IPS-NIHi11 (cell line): ENCODE results near the gene IL2.

Experiments used
- DNase-seq: peaks from one replicate; pipeline ENCODE4 v3.0.0; 2012; ENCODE audit warnings: mixed read lengths, low spot score

Gene IL2

DNA sequence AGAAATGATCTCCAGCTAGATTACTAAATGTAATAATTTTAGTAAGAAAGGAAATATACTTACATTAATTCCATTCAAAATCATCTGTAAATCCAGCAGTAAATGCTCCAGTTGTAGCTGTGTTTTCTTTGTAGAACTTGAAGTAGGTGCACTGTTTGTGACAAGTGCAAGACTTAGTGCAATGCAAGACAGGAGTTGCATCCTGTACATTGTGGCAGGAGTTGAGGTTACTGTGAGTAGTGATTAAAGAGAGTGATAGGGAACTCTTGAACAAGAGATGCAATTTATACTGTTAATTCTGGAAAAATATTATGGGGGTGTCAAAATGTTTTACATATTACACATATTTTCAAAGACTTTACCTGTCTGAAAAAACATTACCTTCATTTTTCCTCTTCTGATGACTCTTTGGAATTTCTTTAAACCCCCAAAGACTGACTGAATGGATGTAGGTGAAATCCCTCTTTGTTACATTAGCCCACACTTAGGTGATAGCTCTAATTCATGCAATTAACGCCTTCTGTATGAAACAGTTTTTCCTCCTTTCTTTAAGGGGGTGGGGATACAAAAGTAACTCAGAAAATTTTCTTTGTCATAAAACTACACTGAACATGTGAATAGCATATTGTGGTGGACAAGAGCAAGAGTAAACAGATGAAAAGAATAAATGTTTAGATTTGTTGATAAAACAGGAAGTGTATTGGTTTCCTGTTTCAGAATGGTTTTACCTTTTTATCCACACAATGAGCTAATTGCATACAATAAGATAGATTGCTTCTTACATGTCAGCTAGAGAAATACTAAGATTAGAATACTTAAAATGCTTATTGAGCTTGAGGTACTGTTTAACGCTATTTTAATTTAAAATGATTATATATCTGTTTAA, at the start of gene IL2:
Gene IL2 (minus strand): TSS at position 495 of the 886 bp plus-strand sequence. CDS start 285 bp downstream, at position 210.
- DNase-seq = no peak

DNA sequence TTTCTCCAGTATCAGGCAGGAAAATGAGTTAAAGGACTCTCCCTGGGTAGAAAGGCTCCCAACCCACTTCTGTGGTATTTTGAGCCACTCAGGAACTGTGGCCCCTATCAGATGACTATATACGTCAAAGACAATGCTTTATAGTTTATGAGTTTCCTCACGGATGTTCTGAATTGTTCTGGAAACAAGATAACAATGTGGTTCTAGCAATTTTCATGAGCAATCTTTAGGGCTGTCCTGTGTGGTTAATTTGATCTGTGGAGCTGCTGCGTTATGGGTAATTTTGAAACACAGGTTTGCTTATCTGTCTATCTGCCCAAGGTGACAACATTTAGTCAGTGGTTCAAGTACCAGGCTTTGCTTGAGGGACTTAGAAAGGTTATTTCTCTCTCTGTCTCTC, 46.7 kb upstream of the IL2 start:
- DNase-seq = no peak

DNA sequence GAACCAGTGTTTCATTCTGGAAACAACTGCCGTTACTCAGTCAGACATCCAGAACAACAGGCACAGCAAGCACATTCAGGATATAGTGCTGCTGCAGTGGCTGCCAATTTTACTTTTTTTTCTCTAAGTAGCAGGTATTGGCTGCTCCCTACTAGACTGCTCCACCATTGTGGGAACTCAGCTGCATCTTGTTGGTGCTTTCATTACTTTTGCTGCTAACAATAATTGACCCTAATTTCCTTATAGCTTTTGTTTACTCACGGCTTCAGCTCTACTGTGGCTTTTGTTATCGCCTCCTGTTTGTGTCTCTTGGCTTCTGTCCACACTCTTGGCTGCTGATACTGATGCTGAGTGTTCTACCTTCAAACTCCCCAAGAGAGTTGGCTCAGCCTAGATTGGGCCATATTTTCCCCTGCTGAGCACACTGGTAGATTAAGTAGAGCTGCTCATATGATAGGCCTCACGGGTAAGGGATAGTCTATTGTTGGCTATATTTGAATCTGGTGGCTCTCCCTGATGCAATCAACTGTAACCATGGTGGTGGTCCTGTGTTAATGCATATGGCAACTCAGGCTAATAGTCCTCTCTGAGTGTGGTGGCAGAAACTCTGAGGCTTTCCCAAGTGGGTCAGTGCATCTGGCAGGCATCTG, 44.5 kb upstream of the IL2 start:
- no peak for DNase-seq

DNA sequence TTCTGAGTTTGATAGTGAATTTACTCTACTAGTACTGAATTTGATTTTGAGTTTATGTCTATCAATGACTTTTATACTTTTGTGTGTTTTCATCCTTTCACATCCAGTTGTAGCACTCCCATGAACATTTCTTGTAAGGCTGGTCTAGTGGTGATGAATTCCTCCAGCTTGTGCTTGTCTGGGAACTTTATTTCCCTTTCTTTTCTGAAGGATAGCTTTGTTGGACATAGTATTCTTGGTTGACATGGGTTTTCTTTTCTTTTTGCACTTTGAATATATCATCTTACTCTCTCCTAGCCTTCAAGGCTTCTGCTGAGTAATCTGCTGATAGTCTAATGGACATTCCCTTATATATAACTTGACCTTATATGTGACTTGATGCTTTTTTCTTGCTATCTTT, 32.5 kb upstream of the IL2 start:
- DNase-seq = no peak

DNA sequence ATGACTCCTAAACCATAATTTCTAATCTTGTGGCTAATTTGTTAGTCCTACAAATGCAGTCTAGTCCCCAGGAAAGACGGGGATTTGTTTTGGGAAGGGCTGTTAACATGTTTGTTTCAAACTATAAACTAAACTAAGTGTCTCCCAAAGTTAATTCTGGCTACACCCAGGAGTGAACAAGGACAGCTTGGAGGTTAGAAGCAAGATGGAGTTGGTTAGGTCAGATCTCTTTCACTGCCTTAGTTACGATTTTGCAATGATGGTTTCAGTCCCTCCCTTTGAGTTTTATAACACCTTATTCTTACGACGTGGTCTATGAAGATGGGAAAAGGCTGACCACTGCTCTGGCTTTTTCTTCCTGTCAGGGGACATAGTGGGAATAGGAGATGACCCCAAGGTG, 27.0 kb upstream of the IL2 start:
- no peak for DNase-seq

DNA sequence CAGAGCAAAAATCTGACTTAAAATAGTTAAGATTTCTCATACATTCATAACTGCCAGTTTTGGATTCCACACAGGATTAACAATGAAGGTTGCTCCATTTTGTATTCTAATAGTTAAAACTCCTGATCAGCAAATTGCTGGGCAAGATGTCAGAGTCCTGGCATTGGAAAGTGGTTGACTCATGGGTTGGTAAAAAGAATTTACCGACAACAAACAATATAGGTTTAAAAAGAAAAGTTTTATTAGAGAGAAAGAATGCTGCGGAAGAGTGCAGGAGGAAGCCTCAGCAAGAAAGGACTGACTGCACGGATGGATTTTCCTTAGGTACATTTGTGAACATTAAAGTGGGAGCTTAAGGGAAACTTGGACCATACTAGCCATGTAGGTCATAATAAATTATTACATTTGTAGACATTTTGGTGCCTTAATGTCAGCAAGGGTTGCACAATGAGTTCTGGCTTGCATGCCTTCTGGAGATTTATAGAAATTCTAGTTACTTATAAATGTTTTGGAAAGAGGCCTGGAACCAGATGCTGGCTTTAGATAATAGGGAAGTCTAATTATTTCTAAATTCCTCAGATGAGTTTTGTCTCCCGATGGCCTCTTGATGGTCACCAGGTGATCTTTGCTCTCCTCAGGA, 25.4 kb upstream of the IL2 start:
- DNase-seq = no peak

DNA sequence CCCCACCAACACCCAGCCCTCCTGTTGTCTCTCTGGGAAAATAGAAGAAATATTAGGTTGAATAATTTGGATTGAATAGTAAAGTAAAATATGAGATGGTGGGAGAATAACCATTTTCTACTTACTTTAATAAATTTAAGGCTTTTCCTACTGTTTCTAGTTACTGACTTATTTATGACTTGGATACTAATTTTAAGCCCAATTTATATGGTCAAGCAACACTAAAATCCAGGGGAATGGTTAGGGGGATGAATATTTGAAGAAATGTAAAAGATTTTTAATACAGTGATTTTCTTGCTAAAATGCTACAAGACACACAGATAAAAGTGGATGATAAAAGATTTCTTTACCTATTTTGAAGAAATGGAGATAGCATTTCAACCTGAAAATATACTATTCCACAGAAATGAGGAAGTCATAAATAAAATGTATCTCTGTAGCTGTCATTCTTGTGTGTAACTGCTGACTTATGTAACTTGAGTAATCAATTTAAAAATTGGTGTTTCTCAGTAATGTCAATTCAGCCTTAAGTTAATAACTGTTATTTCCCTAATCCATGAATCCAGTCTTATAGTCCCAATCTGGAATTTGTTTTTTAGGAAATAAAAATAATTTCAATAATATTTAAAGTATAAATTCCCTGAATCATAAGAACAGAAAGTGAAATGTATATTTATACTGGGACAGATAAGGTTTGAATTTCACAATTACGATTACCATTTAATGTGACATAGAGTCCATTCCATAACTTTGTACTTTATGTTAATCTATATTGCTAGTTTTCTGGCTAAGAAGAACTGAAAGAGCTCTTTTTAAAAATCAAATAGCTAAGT, 24.3 kb upstream of the IL2 start:
- DNase-seq = no peak

DNA sequence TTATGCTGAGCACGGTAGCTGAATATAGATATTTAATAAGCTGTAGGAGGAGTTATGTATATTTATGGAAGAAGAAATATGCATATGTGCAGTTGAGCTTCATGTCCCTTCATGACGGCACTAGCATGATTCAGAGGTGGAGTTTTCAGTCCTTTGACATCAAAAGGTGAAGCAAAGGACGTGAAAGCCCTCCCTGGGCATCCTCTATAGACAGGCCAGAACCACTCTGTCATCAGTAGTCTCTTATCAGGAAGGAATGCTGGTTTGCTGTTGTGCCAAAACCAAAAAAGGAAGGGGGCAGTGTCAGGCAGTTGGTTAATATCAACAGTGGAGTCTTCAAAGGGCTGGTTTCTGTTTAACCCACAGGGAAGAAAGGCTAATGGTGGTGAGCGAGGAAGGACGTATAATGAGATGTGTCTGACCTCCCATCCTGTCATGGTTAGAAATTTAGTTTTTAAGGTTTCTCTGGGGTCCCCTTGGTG, 23.5 kb upstream of the IL2 start:
- DNase-seq = no peak

DNA sequence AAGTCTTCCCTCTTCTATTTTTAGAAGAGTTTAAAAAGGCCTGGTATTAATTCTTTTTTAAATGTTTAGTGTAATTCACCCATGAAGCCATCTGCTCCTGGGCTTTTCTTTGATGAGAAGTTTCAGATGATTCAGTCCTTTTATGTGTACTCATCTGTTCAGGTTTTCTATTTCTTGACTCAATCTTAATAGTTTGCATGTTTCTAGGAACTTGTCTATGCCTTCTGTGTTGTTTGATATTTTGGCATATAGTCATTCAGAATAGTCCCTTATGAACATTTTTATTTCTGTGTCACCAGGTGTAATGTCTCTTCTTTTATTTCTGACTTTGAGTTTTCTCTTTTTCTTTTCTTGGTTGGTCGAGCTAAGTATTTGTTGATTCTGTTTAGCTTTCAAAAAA, 20.2 kb upstream of the IL2 start:
- no peak for DNase-seq

DNA sequence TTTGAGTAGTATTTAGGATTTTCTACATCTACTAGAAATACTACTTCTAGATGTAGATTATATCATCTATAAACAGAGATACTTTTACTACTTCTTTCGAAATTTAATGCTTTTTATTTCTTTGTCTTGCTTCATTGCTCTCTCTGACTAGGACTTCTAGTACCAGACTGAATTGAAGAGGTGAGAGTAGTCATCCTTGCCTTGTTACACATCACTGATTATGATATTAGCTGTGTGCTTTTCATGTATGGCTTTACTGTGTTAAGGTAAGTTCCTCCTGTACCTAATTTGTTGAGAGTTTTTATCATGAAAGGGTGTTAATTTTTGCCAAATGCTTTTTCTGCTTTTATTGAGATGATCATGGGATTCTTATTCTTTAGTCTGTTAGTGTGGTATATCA, 19.6 kb upstream of the IL2 start:
- no peak for DNase-seq

DNA sequence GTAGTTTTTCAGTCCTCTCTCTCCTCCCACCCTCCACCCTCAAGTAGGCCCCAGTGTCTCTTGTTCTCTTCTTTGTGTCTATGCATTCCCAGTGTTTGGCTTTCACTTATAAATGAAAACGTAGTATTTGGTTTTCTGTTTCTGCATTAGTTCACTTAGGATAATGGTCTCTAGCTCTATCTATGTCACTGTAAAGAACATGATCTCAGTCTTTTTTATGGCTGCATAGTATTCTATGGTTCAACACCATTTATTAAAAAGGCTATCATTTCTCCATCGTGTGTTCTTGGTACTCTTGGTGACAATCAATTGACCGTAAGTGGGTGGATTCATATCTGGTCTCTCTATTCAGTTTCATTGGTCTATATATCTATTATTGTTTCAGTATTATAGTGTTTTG, 18.7 kb upstream of the IL2 start:
- DNase-seq = no peak

DNA sequence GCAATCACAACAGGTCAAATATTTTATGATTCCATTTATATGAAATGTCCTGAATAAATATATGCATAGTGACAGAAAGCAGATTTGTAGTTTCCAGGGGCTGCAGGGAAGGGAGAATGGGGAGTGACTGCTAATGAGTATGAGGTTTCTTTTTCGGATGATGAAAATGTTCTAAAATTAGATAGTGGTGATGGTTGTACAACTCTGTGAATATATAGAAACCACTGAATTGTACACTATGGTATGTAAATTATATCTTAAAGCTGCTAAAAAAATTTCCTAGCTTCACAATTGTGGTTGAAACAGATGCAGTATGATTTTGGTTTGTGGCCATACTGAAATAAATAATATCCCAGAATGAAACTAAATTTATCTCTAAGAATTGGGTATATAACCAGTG, 12.9 kb upstream of the IL2 start:
- no peak for DNase-seq

DNA sequence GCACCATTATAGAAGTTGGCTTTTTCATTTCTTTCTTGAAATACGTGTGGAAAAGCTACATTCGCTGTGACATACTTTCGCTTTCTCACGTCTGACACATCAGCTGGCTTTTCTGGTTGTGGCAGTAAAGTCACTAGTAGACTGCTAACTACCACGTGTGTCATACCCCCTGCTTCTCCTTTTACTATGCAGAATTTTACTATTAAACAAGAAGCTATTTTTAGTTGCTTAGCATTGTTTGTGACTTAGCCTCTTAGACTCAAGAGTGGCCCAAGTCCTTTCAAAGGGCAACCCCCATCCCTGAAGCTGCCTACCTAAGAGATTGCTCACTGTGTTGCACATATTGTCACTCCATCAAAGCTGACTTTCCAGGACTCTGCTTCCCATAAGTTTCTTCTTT, 2.1 kb upstream of the IL2 start:
- DNase-seq = no peak

DNA sequence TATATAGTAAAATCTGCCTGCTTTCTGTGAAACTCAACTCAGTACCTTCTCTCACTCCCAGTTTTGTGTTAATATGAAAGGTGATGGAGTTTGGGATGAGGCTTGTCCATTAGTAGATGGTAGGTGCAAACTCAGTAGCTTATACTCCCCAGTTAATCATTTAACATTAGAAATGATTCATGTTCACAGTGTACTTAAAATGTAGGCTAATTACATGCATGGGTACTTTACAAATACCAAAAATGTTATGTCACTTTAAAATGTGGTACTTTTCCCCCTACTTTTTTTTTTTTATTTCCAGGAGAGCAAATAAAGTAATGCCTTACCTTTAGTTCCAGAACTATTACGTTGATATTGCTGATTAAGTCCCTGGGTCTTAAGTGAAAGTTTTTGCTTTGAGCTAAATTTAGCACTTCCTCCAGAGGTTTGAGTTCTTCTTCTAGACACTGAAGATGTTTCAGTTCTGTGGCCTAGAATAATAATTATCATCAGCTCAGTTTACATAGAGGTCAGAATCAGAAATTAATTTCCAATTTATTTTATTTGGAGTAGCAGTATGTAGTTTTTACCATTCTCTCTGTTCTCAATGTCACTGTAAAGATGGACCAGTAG, 3.0 kb downstream of the IL2 start:
- no peak for DNase-seq

DNA sequence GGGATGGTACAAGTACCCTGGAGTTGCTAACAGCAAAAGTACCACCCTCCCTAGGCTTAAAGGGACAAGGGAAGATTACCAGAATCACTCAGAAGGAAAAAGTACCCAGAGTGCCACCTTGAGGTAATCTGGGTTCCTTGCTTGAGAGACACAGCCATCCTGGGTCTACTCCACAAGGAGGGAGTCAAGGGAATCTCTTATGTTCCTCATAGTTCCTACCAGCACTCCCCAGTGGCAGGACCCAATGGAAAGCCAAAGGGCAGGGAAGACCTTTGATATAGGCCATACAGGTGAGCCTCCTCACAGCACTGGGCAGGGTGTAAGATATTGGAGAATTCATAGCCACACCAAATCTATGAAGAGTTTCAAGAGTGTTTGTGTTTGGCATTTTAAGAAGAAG, 5.7 kb downstream of the IL2 start:
- peak; percentile 58 for DNase-seq

DNA sequence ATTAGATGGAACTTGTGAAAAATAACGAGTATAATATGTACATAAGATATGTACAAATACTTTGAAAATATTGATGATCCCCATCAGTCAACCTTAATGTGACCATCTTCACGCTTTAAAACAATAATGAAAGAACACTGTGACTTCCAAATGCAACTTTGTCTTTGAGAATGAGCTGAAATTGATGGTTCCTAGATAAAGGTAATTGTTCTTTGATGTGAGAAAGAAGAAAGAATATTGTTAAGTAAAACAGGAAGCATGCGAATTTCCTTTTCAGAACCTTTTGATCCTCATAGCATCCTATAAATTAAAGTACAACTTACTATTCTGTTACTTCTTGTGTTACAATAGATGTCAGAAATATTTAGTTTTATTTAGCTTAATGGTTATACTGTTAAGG, 22.2 kb downstream of the IL2 start:
- DNase-seq = no peak

DNA sequence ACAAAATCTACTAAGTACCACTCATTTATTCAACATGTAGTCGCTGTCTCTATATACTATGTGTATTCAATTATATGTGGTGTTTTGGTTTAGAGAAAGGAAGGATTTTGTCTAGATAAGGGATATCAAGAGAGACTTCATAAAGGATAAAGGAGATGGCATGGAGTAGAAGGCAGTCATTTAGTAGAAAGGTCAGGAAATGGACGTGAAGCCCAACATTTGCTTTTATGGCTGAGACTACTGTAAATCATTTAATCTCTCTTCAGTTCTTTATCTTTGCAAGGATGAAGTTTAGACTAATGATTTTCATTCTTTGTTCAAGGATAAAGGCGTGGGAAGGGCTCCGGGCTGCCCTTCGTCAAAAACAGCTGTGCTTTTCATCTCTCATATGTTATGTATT, 25.2 kb downstream of the IL2 start:
- DNase-seq = no peak

DNA sequence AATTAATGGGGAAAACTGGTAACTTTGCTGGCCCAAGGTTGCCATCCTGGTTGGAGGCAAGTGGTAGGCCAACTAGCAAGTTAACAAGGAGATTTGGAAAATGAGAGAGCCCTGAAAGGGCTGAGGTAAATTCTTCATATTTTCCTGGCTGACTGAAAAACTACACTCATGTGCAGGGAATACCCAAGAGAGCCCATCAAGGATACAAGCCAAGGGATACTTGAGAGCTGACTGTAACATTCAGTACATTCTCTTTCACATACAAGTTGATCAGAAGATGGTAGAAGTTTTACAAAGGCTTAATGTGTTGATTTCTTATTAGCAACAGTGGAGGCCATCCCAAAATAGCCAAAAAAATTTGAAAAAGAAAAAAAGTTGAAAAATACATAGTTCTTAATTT, 33.3 kb downstream of the IL2 start:
- DNase-seq = no peak

DNA sequence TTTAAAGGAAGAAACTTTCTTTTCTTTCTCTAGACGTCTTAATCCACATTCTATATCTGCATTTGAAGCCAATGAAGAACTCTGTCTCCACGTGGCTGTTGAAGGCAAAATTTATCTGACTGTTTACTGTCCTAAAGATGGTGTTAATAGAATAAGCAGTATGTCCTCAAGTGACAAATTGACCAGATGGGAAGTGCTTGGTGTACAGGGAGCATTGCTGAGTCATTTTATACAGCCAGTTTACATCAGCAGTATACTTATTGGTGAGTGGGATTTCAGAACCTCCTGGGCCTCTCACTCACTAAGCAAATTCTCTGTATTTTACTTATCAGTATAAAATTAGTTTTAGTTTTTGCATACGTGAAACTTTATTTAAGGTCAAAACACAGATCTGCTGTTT, 44.0 kb downstream of the IL2 start:
- DNase-seq = no peak

DNA sequence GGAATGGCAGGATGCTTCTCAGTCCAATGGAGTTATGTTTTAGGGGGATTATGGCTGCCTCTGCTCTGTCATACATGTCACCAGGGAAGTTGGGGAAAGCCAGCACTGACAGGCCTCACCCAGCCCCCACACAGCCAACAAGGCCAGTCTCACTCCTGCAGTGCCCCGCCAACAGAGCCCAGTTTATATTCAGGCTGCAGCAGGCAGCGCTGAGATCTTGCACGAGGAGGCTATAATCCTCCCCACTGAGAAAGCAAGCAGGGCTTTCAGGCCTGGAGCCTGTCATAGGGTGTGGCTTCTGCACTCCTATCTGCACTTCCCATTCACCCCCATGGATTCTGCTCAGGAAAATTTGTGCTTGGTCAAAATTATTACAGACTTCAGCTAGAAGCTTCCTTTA, 52.7 kb downstream of the IL2 start:
- no peak for DNase-seq
